Astrocyte of the spinal cord (primary cell): ENCODE data around the gene TEKT2.

Experiments
- DNase-seq: peaks from one replicate; pipeline ENCODE4 v3.0.0; 2011; ENCODE audit warnings: low read depth, low spot score
- H3K4me3 ChIP-seq: 2 replicates; pipeline ENCODE4 v1.5.1; 2011; ENCODE audit warnings: low read depth, mild to moderate bottlenecking, low read length, moderate library complexity
- in situ Hi-C: cut with HindIII; loops from 2 replicates; pipeline ENCODE4 v1.10.0; 2017; ENCODE audit warnings: low sequenced_read_pairs
- TF ChIP-seq, protein P1 (sequence below): IDR thresholded peaks from 2 replicates; pipeline ENCODE4 v1.5.1; 2012; ENCODE audit warnings: low read depth, mild to moderate bottlenecking, low read length, inconsistent platforms

TEKT2 gene

DNA sequence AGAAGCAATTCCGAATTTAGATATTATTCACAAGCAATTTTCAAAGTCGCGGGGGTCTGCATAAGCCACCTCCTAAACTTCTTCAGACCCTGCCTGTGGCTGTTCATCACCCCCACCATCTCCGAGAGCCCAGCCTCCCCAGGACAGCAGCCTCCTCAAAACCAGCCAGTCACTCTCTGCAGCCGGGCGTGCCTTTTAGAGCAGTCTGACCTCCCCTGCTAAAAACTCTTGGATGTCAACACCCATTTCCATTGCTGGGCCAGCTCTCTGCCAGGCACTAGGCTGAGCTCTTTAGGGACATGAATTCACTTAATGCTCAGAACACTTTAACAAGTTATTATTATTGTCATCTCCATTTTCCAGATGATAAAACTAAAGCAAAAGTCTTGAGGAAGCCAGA, 16.5 kb downstream of the TEKT2 start:
- in situ Hi-C loops = no loop called here
- no peak for DNase-seq
- H3K4me3 ChIP-seq = no peak overlapping the region
- TF ChIP-seq, protein P1, sequence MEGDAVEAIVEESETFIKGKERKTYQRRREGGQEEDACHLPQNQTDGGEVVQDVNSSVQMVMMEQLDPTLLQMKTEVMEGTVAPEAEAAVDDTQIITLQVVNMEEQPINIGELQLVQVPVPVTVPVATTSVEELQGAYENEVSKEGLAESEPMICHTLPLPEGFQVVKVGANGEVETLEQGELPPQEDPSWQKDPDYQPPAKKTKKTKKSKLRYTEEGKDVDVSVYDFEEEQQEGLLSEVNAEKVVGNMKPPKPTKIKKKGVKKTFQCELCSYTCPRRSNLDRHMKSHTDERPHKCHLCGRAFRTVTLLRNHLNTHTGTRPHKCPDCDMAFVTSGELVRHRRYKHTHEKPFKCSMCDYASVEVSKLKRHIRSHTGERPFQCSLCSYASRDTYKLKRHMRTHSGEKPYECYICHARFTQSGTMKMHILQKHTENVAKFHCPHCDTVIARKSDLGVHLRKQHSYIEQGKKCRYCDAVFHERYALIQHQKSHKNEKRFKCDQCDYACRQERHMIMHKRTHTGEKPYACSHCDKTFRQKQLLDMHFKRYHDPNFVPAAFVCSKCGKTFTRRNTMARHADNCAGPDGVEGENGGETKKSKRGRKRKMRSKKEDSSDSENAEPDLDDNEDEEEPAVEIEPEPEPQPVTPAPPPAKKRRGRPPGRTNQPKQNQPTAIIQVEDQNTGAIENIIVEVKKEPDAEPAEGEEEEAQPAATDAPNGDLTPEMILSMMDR = no peak

- in situ Hi-C loops = no loop called here
- no peak for DNase-seq
- TF ChIP-seq, protein P1 = no peak
- H3K4me3 ChIP-seq = no peak overlapping the region
Observed at GRCh38 chr1:36101546-36101945, 17.7 kb downstream of the TEKT2 start.

DNA sequence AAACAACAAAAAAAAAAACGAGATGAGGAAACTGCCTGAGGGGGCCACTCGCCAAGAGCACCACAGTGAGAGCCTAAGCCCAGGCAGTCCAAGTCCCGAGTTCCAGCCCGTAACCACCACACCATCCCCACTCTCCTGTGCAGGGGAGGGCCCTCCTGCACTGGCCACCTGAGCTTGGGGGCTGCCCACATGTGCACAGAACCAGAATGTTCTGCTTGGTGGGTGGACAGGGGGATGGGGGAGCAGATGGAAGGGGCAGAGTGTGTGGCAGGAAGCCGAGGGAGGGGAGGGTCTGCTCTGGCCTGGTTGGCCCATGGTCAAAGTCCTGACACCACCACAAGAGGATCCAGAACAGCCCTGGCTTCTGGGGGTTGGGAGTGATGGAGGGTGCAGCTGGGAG, 22.4 kb downstream of the TEKT2 start:
- TF ChIP-seq, protein P1 = no peak
- DNase-seq = no peak
- H3K4me3 ChIP-seq = no peak overlapping the region
- in situ Hi-C loops = no loop called here

- no peak overlapping the region for H3K4me3 ChIP-seq
- DNase-seq = no peak
- in situ Hi-C loops = no loop called here
- TF ChIP-seq, protein P1 = no peak
Observed at GRCh38 chr1:36107394-36107793, 23.5 kb downstream of the TEKT2 start.

GRCh38 chr1:36108314-36108713, 24.4 kb downstream of the TEKT2 start:
- no peak overlapping the region for H3K4me3 ChIP-seq
- DNase-seq = peak; percentile 68
- in situ Hi-C loops = no loop called here
- TF ChIP-seq, protein P1 = no peak

DNA sequence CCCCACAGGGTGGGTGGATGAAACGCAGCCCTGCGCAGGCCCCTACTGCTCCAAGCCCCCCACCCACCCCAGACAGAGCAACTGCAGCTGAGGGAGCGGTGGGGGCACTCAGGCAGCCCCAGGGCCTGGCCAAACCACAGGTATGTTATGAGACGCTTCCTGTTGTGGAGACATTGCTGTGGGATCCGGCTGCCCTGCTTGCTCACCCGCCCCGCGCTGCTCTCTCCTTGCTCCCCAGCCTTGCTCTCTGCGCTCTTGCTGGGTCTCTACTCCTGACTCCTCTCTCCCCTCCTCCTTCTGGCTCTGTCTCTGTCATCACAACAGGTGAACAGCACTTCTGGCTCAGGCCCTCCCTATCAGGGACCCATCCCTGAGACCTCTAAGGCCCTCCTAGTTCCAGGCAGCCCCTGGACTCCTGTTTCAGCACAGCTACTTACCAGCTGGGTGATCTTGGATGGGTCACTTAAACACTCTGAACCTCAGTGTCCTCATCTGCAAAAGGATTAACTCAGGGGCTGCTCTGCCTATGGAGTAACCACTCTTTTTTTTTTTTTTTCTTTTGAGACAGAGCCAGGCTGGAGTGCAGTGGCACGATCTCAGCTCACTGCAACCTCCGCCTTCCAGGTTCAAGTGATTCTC, 25.3 kb downstream of the TEKT2 start:
- in situ Hi-C loops = no loop called here
- H3K4me3 ChIP-seq = no peak overlapping the region
- TF ChIP-seq, protein P1 = no peak
- peak; percentile 82 for DNase-seq
